Left lung (tissue), 10 donors: Measurements from ENCODE around the gene KCND3. TPM values are rescaled to one million over a fixed set of nuclear protein-coding genes. Genes with fewer than 3 reads are reported as not detected.
A peak's percentile ranks its signal among the peaks of the same experiment; 100 is the strongest.

Experiments
- ATAC-seq: fragments of 200-7000 bp; cut with Tn5 transposase; one replicate; pipeline ENCODE4 v1.9.1; 2020; ENCODE audit warnings: moderate library complexity
- DNase-seq, 4 donors: peaks; one replicate each; pipeline ENCODE4 v3.0.0-alpha.2; 2013 to 2020
- H3K27ac ChIP-seq, 2 donors: fragments of 200-600 bp; sonication (generic) in 1 of 2; one replicate each; pipeline versions ENCODE4 v1.5.0 to v1.8.0; 2020 to 2021
- H3K27me3 ChIP-seq, 2 donors: fragments of 200-600 bp; sonication (generic) in 1 of 2; one replicate each; pipeline versions ENCODE4 v1.5.0 to v1.8.0; 2020 to 2021
- H3K36me3 ChIP-seq, 2 donors: fragments of 200-600 bp; sonication (generic) in 1 of 2; one replicate each; pipeline versions ENCODE4 v1.5.0 to v1.8.0; 2020 to 2021
- H3K4me1 ChIP-seq, 2 donors: fragments of 200-600 bp; one replicate each; pipeline ENCODE4 v1.8.0; 2021
- H3K4me3 ChIP-seq, 2 donors: fragments of 200-600 bp; sonication (generic) in 1 of 2; one replicate each; pipeline versions ENCODE4 v1.5.0 to v1.8.0; 2020 to 2021; ENCODE audit warnings: mild to moderate bottlenecking in 1 of 2
- H3K9me3 ChIP-seq, 2 donors: fragments of 200-600 bp; sonication (generic) in 1 of 2; one replicate each; pipeline versions ENCODE4 v1.5.0 to v1.8.0; 2020 to 2021
- intact Hi-C, 2 donors: fragments of 100-400 bp; cut with DNase I; formaldehyde crosslinking; loops; one replicate each; pipeline versions ENCODE4 v1.11.2 to v1.14.2; 2022
- polyA plus RNA-seq, 6 donors: library from polyadenylated mRNA; unstranded; fragments of 120-200 nt; gene quantifications; one replicate each; pipeline ENCODE4 v1.2.1, GENCODE V29; 2013; ENCODE audit not compliant: insufficient read length in 6 of 6
- total RNA-seq, 2 donors: library from RNA; stranded (reverse); fragmentation: NEBNext Ultra II Directional; extraction: Animal tissue kit (Norgen Biotek cat#: 25700); gene quantifications; one replicate each; pipeline ENCODE4 v1.2.1, GENCODE V29; 2021
- TF ChIP-seq, protein P1 (sequence below), 2 donors: fragments of 200-600 bp; sonication (generic) in 1 of 2; IDR thresholded peaks; one replicate each; pipeline versions ENCODE4 v1.5.0 to v1.8.0; 2021; ENCODE audit warnings: antibody characterized with exemption in 2 of 2
- donor health status: DM: no; HTN: yes; CAD: no.
- donor health status: DM: no; HTN: no; CAD: no.

KCND3 gene
- total and polyA plus RNA-seq, 8 donors: 0.32 to 10.2 (median 0.58) TPM

GRCh38 chr1:111812306-111812705 is 177.2 kb downstream of the KCND3 start:
- no peak for ATAC-seq
- Histone ChIP-seq H3K27me3 (no peaks in the 10 kb centered on the region), H3K4me1 (no peaks in the 10 kb centered on the region), H3K27ac (no peak overlapping the region), H3K36me3 (no peaks in the 10 kb centered on the region), H3K9me3 (no peaks in the 10 kb centered on the region), H3K4me3 (no peak overlapping the region)
- DNase-seq: no peak
- TF ChIP-seq, protein P1, sequence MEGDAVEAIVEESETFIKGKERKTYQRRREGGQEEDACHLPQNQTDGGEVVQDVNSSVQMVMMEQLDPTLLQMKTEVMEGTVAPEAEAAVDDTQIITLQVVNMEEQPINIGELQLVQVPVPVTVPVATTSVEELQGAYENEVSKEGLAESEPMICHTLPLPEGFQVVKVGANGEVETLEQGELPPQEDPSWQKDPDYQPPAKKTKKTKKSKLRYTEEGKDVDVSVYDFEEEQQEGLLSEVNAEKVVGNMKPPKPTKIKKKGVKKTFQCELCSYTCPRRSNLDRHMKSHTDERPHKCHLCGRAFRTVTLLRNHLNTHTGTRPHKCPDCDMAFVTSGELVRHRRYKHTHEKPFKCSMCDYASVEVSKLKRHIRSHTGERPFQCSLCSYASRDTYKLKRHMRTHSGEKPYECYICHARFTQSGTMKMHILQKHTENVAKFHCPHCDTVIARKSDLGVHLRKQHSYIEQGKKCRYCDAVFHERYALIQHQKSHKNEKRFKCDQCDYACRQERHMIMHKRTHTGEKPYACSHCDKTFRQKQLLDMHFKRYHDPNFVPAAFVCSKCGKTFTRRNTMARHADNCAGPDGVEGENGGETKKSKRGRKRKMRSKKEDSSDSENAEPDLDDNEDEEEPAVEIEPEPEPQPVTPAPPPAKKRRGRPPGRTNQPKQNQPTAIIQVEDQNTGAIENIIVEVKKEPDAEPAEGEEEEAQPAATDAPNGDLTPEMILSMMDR (IDR thresholded peaks at IDR 0.05): no peak
- intact Hi-C loops: no loop called here

GRCh38 chr1:111811891-111812290 is 177.6 kb downstream of the KCND3 start:
- no peaks in the 10 kb centered on the region for H3K4me1 ChIP-seq
- H3K27me3 ChIP-seq: no peaks in the 10 kb centered on the region
- TF ChIP-seq, protein P1 (IDR thresholded peaks at IDR 0.05): no peak
- ATAC-seq (no peak), DNase-seq (no peak)
- intact Hi-C loops: no loop called here
- no peaks in the 10 kb centered on the region for H3K36me3 ChIP-seq
- H3K9me3 ChIP-seq: no peaks in the 10 kb centered on the region
- H3K4me3 ChIP-seq: no peak overlapping the region
- no peak overlapping the region for H3K27ac ChIP-seq

GRCh38 chr1:111805251-111805650 is 184.2 kb downstream of the KCND3 start:
- intact Hi-C loops: no loop called here
- Histone ChIP-seq H3K36me3 (no peaks in the 10 kb centered on the region), H3K9me3 (no peaks in the 10 kb centered on the region), H3K4me3 (no peak overlapping the region), H3K27me3 (no peaks in the 10 kb centered on the region), H3K4me1 (no peaks in the 10 kb centered on the region), H3K27ac (no peak overlapping the region)
- ATAC-seq: no peak
- TF ChIP-seq, protein P1 (IDR thresholded peaks at IDR 0.05): no peak
- no peak for DNase-seq

GRCh38 chr1:111804776-111805175 is 184.7 kb downstream of the KCND3 start:
- TF ChIP-seq, protein P1 (IDR thresholded peaks at IDR 0.05): no peak
- ATAC-seq (no peak), DNase-seq (peak in 1 of 4 donors; percentile 64)

GRCh38 chr1:111803951-111804350 is 185.5 kb downstream of the KCND3 start:
- Histone ChIP-seq H3K36me3 (no peaks in the 10 kb centered on the region), H3K4me3 (no peak overlapping the region), H3K4me1 (no peaks in the 10 kb centered on the region), H3K27ac (no peak overlapping the region), H3K27me3 (no peaks in the 10 kb centered on the region), H3K9me3 (no peaks in the 10 kb centered on the region)
- TF ChIP-seq, protein P1 (IDR thresholded peaks at IDR 0.05): no peak
- intact Hi-C loops: no loop called here
- DNase-seq (no peak), ATAC-seq (no peak)

More at GRCh38 chr1:111804776-111805175, 184.7 kb downstream of the KCND3 start:
- no peaks in the 10 kb centered on the region for H3K4me1 ChIP-seq
- no peaks in the 10 kb centered on the region for H3K27me3 ChIP-seq
- intact Hi-C loops: no loop called here
- no peaks in the 10 kb centered on the region for H3K9me3 ChIP-seq
- H3K4me3 ChIP-seq: no peak overlapping the region
- H3K36me3 ChIP-seq: no peaks in the 10 kb centered on the region
- H3K27ac ChIP-seq: no peak overlapping the region
